Panc1 (cell line): ENCODE results near the gene ZNF12. TPM values are rescaled to one million over a fixed set of nuclear protein-coding genes. Genes with fewer than 3 reads are reported as not detected.

Source experiments
- total RNA-seq: library from RNA; stranded (reverse); gene quantifications from one replicate; pipeline ENCODE4 v1.2.1, GENCODE V29; 2021; ENCODE audit not compliant: unreplicated experiment

ZNF12 gene
- total RNA-seq, 1 experiment from 2014 or later: 37.3 TPM

Other genes starting within 250 kb of the ZNF12 start
- 199 TPM for gene KDELR2, start 222.8 kb downstream of the ZNF12 start, total RNA-seq
- gene GRID2IP, start 155.5 kb downstream of the ZNF12 start, total RNA-seq: 0.13 TPM
- gene ZDHHC4, start 129.5 kb downstream of the ZNF12 start, total RNA-seq: 113 TPM
- 46.8 TPM for gene INTS15, start 116.9 kb downstream of the ZNF12 start, total RNA-seq
- 1.4 TPM for gene ZNF853, start 91.3 kb downstream of the ZNF12 start, total RNA-seq
- 37.8 TPM for gene ZNF316, start 69.6 kb downstream of the ZNF12 start, total RNA-seq
- gene RSPH10B2, start 47.2 kb upstream of the ZNF12 start, total RNA-seq: 0.15 TPM
- 81.2 TPM for gene CCZ1B, start 119.3 kb upstream of the ZNF12 start, total RNA-seq